Ectodermal cell (in vitro differentiated cells): ENCODE results near the gene ADAM8. TPM values are rescaled to one million over a fixed set of nuclear protein-coding genes. Genes with fewer than 3 reads are reported as not detected.
"Not testable (repeated sequence)": the region's sequence is repeated elsewhere in the genome, so short reads cannot be mapped to it uniquely, and the experiment has no call there.

Experiments used
- H3K27ac ChIP-seq: 2 replicates; pipeline ENCODE4 v1.7.0; 2013; ENCODE audit warnings: mild to moderate bottlenecking, low read depth, low read length; ENCODE audit not compliant: insufficient read depth, poor library complexity, severe bottlenecking
- H3K27me3 ChIP-seq: 2 replicates; pipeline ENCODE4 v1.7.0; 2013; ENCODE audit warnings: mild to moderate bottlenecking, low read length; ENCODE audit not compliant: insufficient read depth, control insufficient read depth, poor library complexity, severe bottlenecking
- H3K36me3 ChIP-seq: one replicate; pipeline ENCODE4 v1.7.0; 2013; ENCODE audit warnings: low read length; ENCODE audit not compliant: control insufficient read depth, insufficient read depth
- H3K4me1 ChIP-seq: one replicate; pipeline ENCODE4 v1.7.0; 2013; ENCODE audit warnings: low read length; ENCODE audit not compliant: control insufficient read depth, insufficient read depth
- H3K4me3 ChIP-seq: 2 replicates; pipeline ENCODE4 v1.7.0; 2013; ENCODE audit warnings: low read depth, low read length, control low read depth; ENCODE audit not compliant: insufficient read depth
- H3K9me3 ChIP-seq: 2 replicates; pipeline ENCODE4 v1.7.0; 2013; ENCODE audit warnings: mild to moderate bottlenecking, low read length, moderate library complexity; ENCODE audit not compliant: control insufficient read depth
- WGBS, 2 experiments: methylation state at CpG; one replicate each; pipeline ENCODE4 v1.1.7; 2013; ENCODE audit warnings: missing lambda C conversion rate in 2 of 2; 5-methylcytosine and 5-hydroxymethylcytosine counted together
- polyA plus RNA-seq, 4 experiments: library from polyadenylated mRNA; stranded (reverse); fragments of 50-300 nt; gene quantifications; one replicate each; pipeline ENCODE4 v1.2.3, GENCODE V29; 2013

ADAM8 gene
- polyA plus RNA-seq (2013, experiment 1 of 4) = 2.6 TPM
- 2.1 TPM for polyA plus RNA-seq (2013, experiment 2 of 4)
- 1.5 TPM for polyA plus RNA-seq (2013, experiment 3 of 4)
- 1.4 TPM for polyA plus RNA-seq (2013, experiment 4 of 4)

- no peaks in the 10 kb centered on the region for H3K36me3 ChIP-seq
- WGBS, 2 experiments = 9 to 10% methylated on average over 63 of the region's 63 CpGs
- no peaks in the 10 kb centered on the region for H3K9me3 ChIP-seq
- H3K27me3 ChIP-seq = peaks cover 20% of the 10 kb centered on the region
- H3K4me3 ChIP-seq = peak within 1 kb of the TSS; percentile 20
- no peak within 1 kb of the TSS for H3K27ac ChIP-seq
- peaks cover 23% of the 10 kb centered on the region for H3K4me1 ChIP-seq
Measured at GRCh38 chr10:133276435-133277201, at the start of gene ADAM8. Gene ADAM8 (minus strand): TSS chr10:133276868. CDS start chr10:133276817, 51 bp downstream.

DNA sequence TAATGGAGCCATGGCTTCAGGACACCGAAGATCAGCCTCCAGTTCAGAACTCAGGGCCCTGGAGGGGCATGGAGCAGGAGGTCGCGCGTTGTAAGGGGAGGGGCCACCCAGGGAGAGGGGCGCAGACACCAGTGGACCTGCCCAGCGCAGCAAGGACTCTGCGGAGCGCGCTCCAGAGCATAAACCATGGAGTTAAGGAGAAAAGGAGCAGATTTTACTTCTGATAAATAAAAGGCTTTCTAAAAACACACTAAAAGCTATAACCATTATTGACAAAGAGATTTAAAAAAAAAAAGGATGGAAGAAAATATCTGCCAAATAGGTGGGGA is 49.5 kb upstream of the ADAM8 start:
- Histone ChIP-seq H3K27ac (no peak overlapping the region), H3K27me3 (peaks cover 62% of the 10 kb centered on the region)

GRCh38 chr10:133325440-133326222 is 49.0 kb upstream of the ADAM8 start:
- Histone ChIP-seq H3K27ac (no peak overlapping the region), H3K27me3 (peaks cover 56% of the 10 kb centered on the region), H3K9me3 (no peaks in the 10 kb centered on the region), H3K4me3 (peak overlapping the region; percentile 40), H3K4me1 (peaks cover 18% of the 10 kb centered on the region), H3K36me3 (no peaks in the 10 kb centered on the region)
- WGBS, 2 experiments = 2 to 3% methylated on average over 91 of the region's 91 CpGs

More for the DNA sequence above, 49.5 kb upstream of the ADAM8 start:
- Histone ChIP-seq H3K36me3 (no peaks in the 10 kb centered on the region), H3K4me1 (peaks cover 18% of the 10 kb centered on the region), H3K4me3 (peak overlapping the region; percentile 40), H3K9me3 (no peaks in the 10 kb centered on the region)
- 45 to 46% methylated on average over 9 of the region's 9 CpGs for WGBS, 2 experiments

DNA sequence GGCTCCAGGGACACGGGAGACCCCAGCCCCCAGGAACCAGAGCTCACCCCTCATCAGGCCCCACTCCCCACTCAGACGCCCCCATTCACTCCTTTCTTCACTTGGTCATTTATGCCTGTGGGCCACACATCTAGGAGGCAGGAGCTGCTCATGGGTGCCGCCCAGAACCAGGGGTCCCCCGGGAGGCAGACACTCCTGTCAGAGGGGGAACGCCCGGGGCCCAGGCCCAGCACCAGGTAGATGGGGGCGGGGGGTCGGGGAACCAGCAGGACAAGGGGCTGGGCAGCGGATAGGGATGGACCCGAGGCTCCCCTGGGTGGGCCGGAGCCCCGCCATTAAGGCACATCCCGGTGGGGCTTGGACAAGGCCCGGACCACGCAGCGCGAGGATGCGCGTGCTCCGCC is 48.2 kb upstream of the ADAM8 start:
- no peak overlapping the region for H3K4me3 ChIP-seq
- WGBS, 2 experiments = 54% methylated on average over 20 of the region's 20 CpGs
- H3K27ac ChIP-seq = no peak overlapping the region
- no peaks in the 10 kb centered on the region for H3K9me3 ChIP-seq
- H3K27me3 ChIP-seq = peaks cover 56% of the 10 kb centered on the region
- peaks cover 18% of the 10 kb centered on the region for H3K4me1 ChIP-seq
- no peaks in the 10 kb centered on the region for H3K36me3 ChIP-seq

DNA sequence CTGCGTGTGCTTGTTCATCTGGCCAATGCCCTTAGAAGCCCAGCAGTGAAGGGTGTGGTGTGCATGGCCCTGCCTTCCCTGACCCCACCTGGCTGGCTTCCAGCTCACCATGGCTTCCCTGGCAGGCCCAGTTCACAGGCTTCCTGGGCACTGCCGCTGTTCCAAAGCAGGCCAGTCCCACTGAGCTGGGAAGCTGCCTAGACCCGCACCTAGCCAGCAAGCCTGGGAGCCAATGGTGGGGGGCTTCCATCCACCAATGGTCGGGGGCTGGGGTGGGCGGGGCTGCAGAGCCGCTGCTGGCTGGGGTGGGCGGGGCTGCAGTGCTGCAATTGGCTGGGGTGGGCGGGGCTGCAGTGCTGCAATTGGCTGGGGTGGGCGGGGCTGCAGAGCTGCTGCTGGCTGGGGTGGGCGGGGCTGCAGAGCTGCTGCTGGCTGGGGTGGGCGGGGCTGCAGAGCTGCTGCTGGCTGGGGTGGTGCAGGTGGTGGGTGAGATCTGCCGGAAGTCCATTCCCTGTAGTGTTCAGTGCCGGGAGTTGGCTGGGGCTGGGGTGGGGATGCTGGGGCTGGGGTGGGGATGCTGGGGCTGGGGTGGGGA is 47.6 kb upstream of the ADAM8 start:
- Histone ChIP-seq H3K4me3 (no peak overlapping the region), H3K27ac (no peak overlapping the region), H3K9me3 (no peaks in the 10 kb centered on the region), H3K36me3 (no peaks in the 10 kb centered on the region), H3K4me1 (peaks cover 17% of the 10 kb centered on the region), H3K27me3 (peaks cover 54% of the 10 kb centered on the region)
- WGBS, 2 experiments = 7 to 8% methylated on average over 12 to 13 of the region's 13 CpGs

GRCh38 chr10:133322064-133322709 is 45.5 kb upstream of the ADAM8 start:
- H3K4me3 ChIP-seq, H3K27ac ChIP-seq, H3K36me3 ChIP-seq, H3K9me3 ChIP-seq: not testable (repeated sequence)
- Histone ChIP-seq H3K4me1 (peaks cover 11% of the 10 kb centered on the region), H3K27me3 (peaks cover 41% of the 10 kb centered on the region)
- 89 to 90% methylated on average over 10 to 12 of the region's 14 CpGs for WGBS, 2 experiments

GRCh38 chr10:133320852-133321422 is 44.3 kb upstream of the ADAM8 start:
- H3K27me3 ChIP-seq = peaks cover 28% of the 10 kb centered on the region
- H3K27ac ChIP-seq, H3K36me3 ChIP-seq, H3K9me3 ChIP-seq, H3K4me1 ChIP-seq, H3K4me3 ChIP-seq: not testable (repeated sequence)
- WGBS, 2 experiments = 95 to 97% methylated on average over 6 of the region's 6 CpGs

DNA sequence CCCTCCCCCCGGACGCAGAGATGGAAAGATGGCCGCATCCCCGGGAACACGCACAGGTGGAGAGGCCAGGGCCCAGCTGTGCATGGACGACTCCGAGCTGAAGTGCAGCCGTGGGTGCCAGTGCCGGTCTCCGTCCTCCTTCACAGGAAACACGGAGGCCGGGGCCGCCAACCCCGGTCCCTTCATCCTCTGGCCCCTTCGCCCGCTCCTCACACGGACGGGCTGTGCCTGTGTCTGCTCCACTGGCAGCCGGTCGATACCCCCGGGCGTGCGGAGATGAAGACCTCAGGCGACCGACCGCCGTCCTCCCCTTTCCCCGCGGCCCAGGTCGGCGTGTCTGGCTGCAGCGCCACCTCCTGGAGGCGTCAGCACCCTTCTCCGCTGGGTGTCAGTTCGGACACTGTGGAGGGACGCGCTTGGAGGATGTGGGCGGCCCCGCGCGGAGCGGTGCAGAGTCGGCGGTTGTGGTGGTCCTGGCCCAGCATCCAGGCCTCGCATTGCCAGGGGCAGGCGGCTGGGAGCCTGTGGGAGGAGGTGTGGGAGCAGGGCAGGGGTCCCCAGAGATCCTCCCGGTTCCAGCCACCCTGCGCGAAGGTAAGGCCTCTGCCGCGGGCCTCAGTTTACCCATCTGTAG is 41.9 kb upstream of the ADAM8 start:
- peaks cover 15% of the 10 kb centered on the region for H3K27me3 ChIP-seq
- WGBS, 2 experiments = 10 to 11% methylated on average over 51 of the region's 51 CpGs
- H3K9me3 ChIP-seq = no peaks in the 10 kb centered on the region
- H3K36me3 ChIP-seq = no peaks in the 10 kb centered on the region
- H3K4me3 ChIP-seq = peak overlapping the region; percentile 34
- no peak overlapping the region for H3K27ac ChIP-seq
- H3K4me1 ChIP-seq = no peaks in the 10 kb centered on the region

- H3K36me3 ChIP-seq = no peaks in the 10 kb centered on the region
- WGBS, 2 experiments = 78% methylated on average over 3 of the region's 7 CpGs; no CpG with 5 or more reads in 1 of the 2 experiments
- H3K27me3 ChIP-seq = peaks cover 15% of the 10 kb centered on the region
- no peaks in the 10 kb centered on the region for H3K4me1 ChIP-seq
- H3K27ac ChIP-seq = no peak overlapping the region
- H3K4me3 ChIP-seq = no peak overlapping the region
- H3K9me3 ChIP-seq = no peaks in the 10 kb centered on the region
Measured at GRCh38 chr10:133316732-133317131, 40.1 kb upstream of the ADAM8 start.
